Parathyroid adenoma (tissue), 2 donors: ENCODE measurements around the gene MGAT1.

Experiments used
- H2AFZ ChIP-seq: fragments of 300-600 bp; sonication (generic); one replicate; pipeline ENCODE4 v1.7.0; 2017; ENCODE audit warnings: antibody characterized with exemption, mild to moderate bottlenecking
- H3K27ac ChIP-seq: fragments of 300-600 bp; sonication (generic); one replicate; pipeline ENCODE4 v1.7.0; 2017
- H3K27me3 ChIP-seq: fragments of 300-600 bp; sonication (generic); one replicate; pipeline ENCODE4 v1.7.0; 2017; ENCODE audit warnings: low read length; ENCODE audit not compliant: control insufficient read depth, insufficient read depth
- H3K36me3 ChIP-seq: fragments of 300-600 bp; sonication (generic); one replicate; pipeline ENCODE4 v1.7.0; 2017; ENCODE audit warnings: low read length; ENCODE audit not compliant: control insufficient read depth, insufficient read depth
- H3K4me1 ChIP-seq: fragments of 300-600 bp; sonication (generic); one replicate; pipeline ENCODE4 v1.7.0; 2017; ENCODE audit warnings: control low read depth
- H3K4me2 ChIP-seq: fragments of 300-600 bp; sonication (generic); one replicate; pipeline ENCODE4 v1.7.0; 2017; ENCODE audit warnings: low read length
- H3K4me3 ChIP-seq: fragments of 300-600 bp; sonication (generic); one replicate; pipeline ENCODE4 v1.7.0; 2017; ENCODE audit warnings: low read depth, low read length
- H3K79me2 ChIP-seq: fragments of 300-600 bp; sonication (generic); one replicate; pipeline ENCODE4 v1.7.0; 2017; ENCODE audit warnings: control low read depth
- H3K9ac ChIP-seq: fragments of 300-600 bp; sonication (generic); one replicate; pipeline ENCODE4 v1.7.0; 2017; ENCODE audit warnings: mild to moderate bottlenecking
- H3K9me3 ChIP-seq: fragments of 300-600 bp; sonication (generic); one replicate; pipeline ENCODE4 v1.7.0; 2017; ENCODE audit warnings: low read length; ENCODE audit not compliant: control insufficient read depth
- CTCF ChIP-seq: fragments of 300-600 bp; sonication (generic); IDR thresholded peaks from one replicate; pipeline ENCODE4 v1.7.0; 2017; ENCODE audit warnings: antibody characterized with exemption, mild to moderate bottlenecking
- donor health status: primary hyperparathyroidism.

The MGAT1 gene

GRCh38 chr5:180815293-180815917 is 12.8 kb upstream of the MGAT1 start:
- Histone ChIP-seq H3K27ac (peak overlapping the region; percentile 22), H3K9ac (no peak overlapping the region), H3K79me2 (no peaks in the 10 kb centered on the region), H2AFZ (no peak overlapping the region), H3K27me3 (no peaks in the 10 kb centered on the region), H3K36me3 (no peaks in the 10 kb centered on the region), H3K9me3 (no peaks in the 10 kb centered on the region), H3K4me2 (no peak overlapping the region), H3K4me1 (peaks cover 10% of the 10 kb centered on the region), H3K4me3 (no peak overlapping the region)
- no peak for TF ChIP-seq CTCF

- TF ChIP-seq CTCF: no peak
- H3K4me1 ChIP-seq: peaks cover 16% of the 10 kb centered on the region
- no peak overlapping the region for H2AFZ ChIP-seq
- H3K9me3 ChIP-seq: no peaks in the 10 kb centered on the region
- no peak overlapping the region for H3K27ac ChIP-seq
- H3K4me2 ChIP-seq: no peak overlapping the region
- H3K79me2 ChIP-seq: peaks cover 6% of the 10 kb centered on the region
- no peaks in the 10 kb centered on the region for H3K27me3 ChIP-seq
- H3K9ac ChIP-seq: no peak overlapping the region
- H3K36me3 ChIP-seq: no peaks in the 10 kb centered on the region
- no peak overlapping the region for H3K4me3 ChIP-seq
These were observed 10.8 kb upstream of the MGAT1 start for GRCh38 chr5:180813420-180813819.

- H3K4me1 ChIP-seq: peaks cover 22% of the 10 kb centered on the region
- H3K4me2 ChIP-seq: peak overlapping the region; percentile 71
- H3K9me3 ChIP-seq: no peaks in the 10 kb centered on the region
- no peaks in the 10 kb centered on the region for H3K36me3 ChIP-seq
- H3K27ac ChIP-seq: peak overlapping the region; percentile 98
- no peak for TF ChIP-seq CTCF
- H3K4me3 ChIP-seq: peak overlapping the region; percentile 89
- H2AFZ ChIP-seq: peak overlapping the region; percentile 24
- H3K79me2 ChIP-seq: peaks cover 9% of the 10 kb centered on the region
- no peaks in the 10 kb centered on the region for H3K27me3 ChIP-seq
- no peak overlapping the region for H3K9ac ChIP-seq
These were observed 9.1 kb upstream of the MGAT1 start for GRCh38 chr5:180811623-180812124.

GRCh38 chr5:180810959-180811622 is 8.5 kb upstream of the MGAT1 start:
- peaks cover 22% of the 10 kb centered on the region for H3K4me1 ChIP-seq

More at GRCh38 chr5:180810959-180811622, 8.5 kb upstream of the MGAT1 start:
- Histone ChIP-seq H3K4me2 (peak overlapping the region; percentile 71), H3K4me3 (peak overlapping the region; percentile 89), H3K27me3 (no peaks in the 10 kb centered on the region), H3K9ac (peak overlapping the region; percentile 55), H3K36me3 (no peaks in the 10 kb centered on the region), H3K9me3 (no peaks in the 10 kb centered on the region), H3K79me2 (peaks cover 9% of the 10 kb centered on the region), H2AFZ (peak overlapping the region; percentile 97), H3K27ac (peak overlapping the region; percentile 98)
- TF ChIP-seq CTCF: peak; percentile 1
